H1 (cell line): Measurements from ENCODE around the gene MSN. TPM values are rescaled to one million over a fixed set of nuclear protein-coding genes. Genes with fewer than 3 reads are reported as not detected.

ENCODE experiments used
- FOSL1 ChIP-seq: IDR thresholded peaks from 2 replicates; pipeline ENCODE4 v1.6.1; 2011; ENCODE audit warnings: mild to moderate bottlenecking, low read depth, low read length, moderate library complexity; ENCODE audit not compliant: insufficient read depth
- KDM1A ChIP-seq: fragments of 200-600, 300-600 bp; sonication (generic); IDR thresholded peaks from 2 replicates; pipeline ENCODE4 v1.7.1; 2016; ENCODE audit warnings: mild to moderate bottlenecking, low read length, borderline replicate concordance
- RAD21 ChIP-seq, 2 experiments: IDR thresholded peaks in 1 of 2; conservative IDR thresholded peaks in 1 of 2; 2 replicates each; pipeline ENCODE4 v1.6.1; 2011; ENCODE audit warnings: low read depth in 2 of 2, low read length in 2 of 2, improper control_type of control experiment in 1 of 2, inconsistent platforms in 1 of 2, mild to moderate bottlenecking in 1 of 2, moderate library complexity in 1 of 2
- polyA plus RNA-seq, 7 experiments: library from polyadenylated mRNA; depleted of rRNA in 3 of 7; stranded (reverse) in 5 of 7; unstranded in 2 of 7; fragments of >200 nt in 5 of 7; fragments of 200-250 nt in 2 of 7; gene quantifications; 1 replicate in 5 of 7; 2 replicates in 1 of 7; 4 replicates in 1 of 7; pipeline versions ENCODE4 v1.2.1 to v1.2.3, GENCODE V29; 2011 to 2013; ENCODE audit warnings: missing spikeins in 2 of 7, mixed read lengths in 2 of 7
- total RNA-seq: library from RNA; stranded (reverse); fragmentation: NEBNext Ultra II Directional; extraction: Animal tissue kit (Norgen Biotek cat#: 25700); gene quantifications from 2 replicates; pipeline ENCODE4 v1.2.1, GENCODE V29; 2021

Gene MSN
- total and polyA plus RNA-seq, 2 of the 8 experiments (the other 6 are each of a cell fraction or from before 2014, with no cell fraction given) = 112 to 133 TPM

DNA sequence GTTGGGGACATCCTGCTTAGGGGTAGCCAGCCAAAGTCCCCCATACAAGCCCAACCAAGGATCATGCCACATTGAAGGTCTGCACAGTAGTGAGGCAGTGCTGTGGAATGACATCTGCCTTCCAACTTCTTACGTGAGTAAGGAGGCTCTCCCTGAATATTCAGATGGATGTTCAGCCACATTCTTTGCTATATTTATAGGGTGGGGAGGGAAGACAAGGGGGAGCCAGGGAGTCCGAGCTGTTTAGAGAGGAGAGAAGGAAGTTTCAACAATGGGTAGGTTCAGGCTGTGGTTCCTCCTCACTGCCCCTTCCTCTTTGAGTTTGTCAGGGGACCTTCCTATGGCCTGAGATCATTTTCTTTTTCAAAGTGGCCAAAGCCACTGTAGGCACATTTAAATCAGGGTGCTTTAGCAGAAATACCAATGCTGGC, 29.8 kb downstream of the MSN start (continued):
- TF ChIP-seq KDM1A (no peak), FOSL1 (no peak), RAD21 (IDR thresholded peaks at IDR 0.05 in 1 of 2, conservative IDR thresholded peaks at IDR 0.05 in 1 of 2; ENCODE audit: low read depth in 2 of 2, low read length in 2 of 2) (no peak)
